Measurements from ENCODE around the gene MAGI2. TPM values are rescaled to one million over a fixed set of nuclear protein-coding genes. Genes with fewer than 3 reads are reported as not detected.

Gene MAGI2
- total RNA-seq, 2 donors from 2014 or later = 18.3 to 31.8 TPM

DNA sequence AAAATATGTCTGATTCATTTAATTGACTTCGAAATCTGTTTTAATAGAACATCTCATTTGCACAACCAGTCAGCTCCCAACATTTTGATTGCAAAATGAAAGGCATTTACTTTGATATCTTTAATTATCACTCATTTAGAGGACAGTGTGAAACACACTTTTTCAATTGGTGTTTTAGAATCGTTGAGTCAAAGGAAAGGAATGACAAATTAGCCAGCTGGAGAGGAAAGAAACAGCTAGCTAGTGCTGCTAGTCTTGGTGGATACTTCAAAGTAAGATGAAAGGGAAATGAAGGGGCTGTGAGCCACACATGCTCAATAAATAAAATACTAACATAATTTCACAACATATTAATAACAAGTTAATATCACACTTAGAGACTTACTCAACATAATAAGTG is 1084.7 kb downstream of the MAGI2 start:
- no peak overlapping the region for H3K27ac ChIP-seq
- no peak for TF ChIP-seq CTCF (IDR thresholded peaks at IDR 0.05)
- H3K4me1 ChIP-seq (ENCODE audit: control insufficient read depth in 1 of 2, low read depth in 2 of 2) = no peaks in the 10 kb centered on the region
- no peaks in the 10 kb centered on the region for H3K36me3 ChIP-seq
- no peak for DNase-seq (ENCODE audit: low spot score)
- ATAC-seq (ENCODE audit: insufficient number of reproducible peaks, low FRiP score, low read depth) = no peak
- H3K9me3 ChIP-seq = no peaks in the 10 kb centered on the region
- no peaks in the 10 kb centered on the region for H3K27me3 ChIP-seq (replicated peaks; ENCODE audit: insufficient read depth)
- H3K4me3 ChIP-seq = no peak overlapping the region

GRCh38 chr7:78367280-78367773 is 1086.1 kb downstream of the MAGI2 start:
- no peak for DNase-seq (ENCODE audit: low spot score)
- ATAC-seq (ENCODE audit: insufficient number of reproducible peaks, low FRiP score, low read depth) = no peak
- H3K27me3 ChIP-seq (replicated peaks; ENCODE audit: insufficient read depth) = no peaks in the 10 kb centered on the region
- no peak for TF ChIP-seq CTCF (IDR thresholded peaks at IDR 0.05)
- H3K36me3 ChIP-seq = no peaks in the 10 kb centered on the region
- H3K4me3 ChIP-seq = no peak overlapping the region
- no peaks in the 10 kb centered on the region for H3K9me3 ChIP-seq
- no peak overlapping the region for H3K27ac ChIP-seq
- no peaks in the 10 kb centered on the region for H3K4me1 ChIP-seq (ENCODE audit: control insufficient read depth in 1 of 2, low read depth in 2 of 2)

- H3K27me3 ChIP-seq (replicated peaks; ENCODE audit: insufficient read depth) = no peaks in the 10 kb centered on the region
- H3K36me3 ChIP-seq = no peaks in the 10 kb centered on the region
- H3K4me1 ChIP-seq (ENCODE audit: control insufficient read depth in 1 of 2, low read depth in 2 of 2) = no peaks in the 10 kb centered on the region
- ATAC-seq (ENCODE audit: insufficient number of reproducible peaks, low FRiP score, low read depth) = no peak
- H3K27ac ChIP-seq = no peak overlapping the region
- H3K4me3 ChIP-seq = no peak overlapping the region
- H3K9me3 ChIP-seq = no peaks in the 10 kb centered on the region
- no peak for DNase-seq (ENCODE audit: low spot score)
- TF ChIP-seq CTCF (IDR thresholded peaks at IDR 0.05) = no peak
Measured at GRCh38 chr7:78363866-78364265, 1089.6 kb downstream of the MAGI2 start.

GRCh38 chr7:78359836-78360235 is 1093.6 kb downstream of the MAGI2 start:
- no peak for ATAC-seq (ENCODE audit: insufficient number of reproducible peaks, low FRiP score, low read depth)
- no peaks in the 10 kb centered on the region for H3K27me3 ChIP-seq (replicated peaks; ENCODE audit: insufficient read depth)
- H3K36me3 ChIP-seq = no peaks in the 10 kb centered on the region
- no peak for TF ChIP-seq CTCF (IDR thresholded peaks at IDR 0.05)
- DNase-seq (ENCODE audit: low spot score) = no peak
- no peak overlapping the region for H3K4me3 ChIP-seq
- H3K4me1 ChIP-seq (ENCODE audit: control insufficient read depth in 1 of 2, low read depth in 2 of 2) = no peaks in the 10 kb centered on the region
- H3K9me3 ChIP-seq = no peaks in the 10 kb centered on the region
- no peak overlapping the region for H3K27ac ChIP-seq

- no peak for ATAC-seq (ENCODE audit: insufficient number of reproducible peaks, low FRiP score, low read depth)
- no peaks in the 10 kb centered on the region for H3K36me3 ChIP-seq
- no peaks in the 10 kb centered on the region for H3K4me1 ChIP-seq (ENCODE audit: control insufficient read depth in 1 of 2, low read depth in 2 of 2)
- no peak overlapping the region for H3K4me3 ChIP-seq
- no peak overlapping the region for H3K27ac ChIP-seq
- H3K27me3 ChIP-seq (replicated peaks; ENCODE audit: insufficient read depth) = no peaks in the 10 kb centered on the region
- DNase-seq (ENCODE audit: low spot score) = no peak
- H3K9me3 ChIP-seq = no peaks in the 10 kb centered on the region
- TF ChIP-seq CTCF (IDR thresholded peaks at IDR 0.05) = no peak
Measured at GRCh38 chr7:78357709-78358108, 1095.8 kb downstream of the MAGI2 start.
